ENCODE data around the gene GPR152. TPM values are rescaled to one million over a fixed set of nuclear protein-coding genes. Genes with fewer than 3 reads are reported as not detected.

GPR152 gene
- polyA plus RNA-seq, 3 donors, result not detected

GRCh38 chr11:67489203-67489884 lies 36.8 kb upstream of the GPR152 start:
- no peak overlapping the region for H3K27ac Mint-ChIP-seq
- no peaks in the 10 kb centered on the region for H3K9me3 Mint-ChIP-seq
- no peak overlapping the region for H3K27ac ChIP-seq (ENCODE audit: low read depth in 1 of 2, low read length in 2 of 2)
- H3K36me3 ChIP-seq (replicated peaks in 1 of 2; ENCODE audit: control insufficient read depth in 1 of 2, insufficient read depth in 2 of 2, low read length in 2 of 2), result peaks cover 64 to 80% of the 10 kb centered on the region in 2 donors
- H3K27me3 Mint-ChIP-seq (ENCODE audit: low read depth in 3 of 3), result peaks cover 0 to 2% (median 0%) of the 10 kb centered on the region in 3 donors
- H3K27me3 ChIP-seq (ENCODE audit: control insufficient read depth in 2 of 2, insufficient read depth in 2 of 2, low read length in 2 of 2), result no peaks in the 10 kb centered on the region
- H3K9ac ChIP-seq (ENCODE audit: insufficient read depth, low read length, poor library complexity, severe bottlenecking), result no peak overlapping the region
- peaks cover 62 to 77% of the 10 kb centered on the region in 2 donors for H3K36me3 Mint-ChIP-seq
- no peak for DNase-seq
- 94% methylated on average over 23 of the region's 25 CpGs for WGBS (ENCODE audit: insufficient coverage)
- no peak for TF ChIP-seq CTCF (IDR thresholded peaks at IDR 0.05)
- peaks cover 21 to 22% of the 10 kb centered on the region in 2 donors for H3K4me1 ChIP-seq (ENCODE audit: control insufficient read depth in 1 of 2, insufficient read depth in 2 of 2, low read length in 2 of 2)
- intact Hi-C loops (cut with micrococcal nuclease), result no loop called here
- peaks cover 92% of the 10 kb centered on the region for H4K20me1 ChIP-seq (ENCODE audit: insufficient read depth, low read length)
- H3K9me3 ChIP-seq (replicated peaks in 1 of 2; ENCODE audit: control insufficient read depth in 1 of 2, insufficient read depth in 1 of 2, low read length in 2 of 2), result no peaks in the 10 kb centered on the region
- no peak overlapping the region for H3K4me3 Mint-ChIP-seq
- peaks cover 32% of the 10 kb centered on the region for H3K79me2 ChIP-seq (ENCODE audit: insufficient read depth, low read length)
- no peak overlapping the region for H3K4me3 ChIP-seq (replicated peaks in 1 of 3; ENCODE audit: low read depth in 2 of 3, low read length in 3 of 3)
- no peak overlapping the region for H3K4me2 ChIP-seq (replicated peaks; ENCODE audit: extremely low read depth, low read length, poor library complexity, severe bottlenecking)
- no peak overlapping the region for H2AFZ ChIP-seq (ENCODE audit: insufficient read depth, low read depth, low read length, poor library complexity, severe bottlenecking)
- peaks cover 21% of the 10 kb centered on the region for H3K4me1 Mint-ChIP-seq

- H3K36me3 Mint-ChIP-seq, result peaks cover 50 to 55% of the 10 kb centered on the region in 2 donors
Observed at GRCh38 chr11:67486481-67487195, 34.1 kb upstream of the GPR152 start.

More at GRCh38 chr11:67486481-67487195, 34.1 kb upstream of the GPR152 start:
- H2AFZ ChIP-seq (ENCODE audit: insufficient read depth, low read depth, low read length, poor library complexity, severe bottlenecking), result no peak overlapping the region
- intact Hi-C loops (cut with micrococcal nuclease), result no loop called here
- no peak overlapping the region for H3K4me2 ChIP-seq (replicated peaks; ENCODE audit: extremely low read depth, low read length, poor library complexity, severe bottlenecking)
- no peak overlapping the region for H3K4me3 Mint-ChIP-seq
- H3K79me2 ChIP-seq (ENCODE audit: insufficient read depth, low read length), result peaks cover 40% of the 10 kb centered on the region
- no peak for TF ChIP-seq CTCF (IDR thresholded peaks at IDR 0.05)
- no peak for DNase-seq
- H3K36me3 ChIP-seq (replicated peaks in 1 of 2; ENCODE audit: control insufficient read depth in 1 of 2, insufficient read depth in 2 of 2, low read length in 2 of 2), result peaks cover 39 to 53% of the 10 kb centered on the region in 2 donors
- H3K27me3 Mint-ChIP-seq (ENCODE audit: low read depth in 3 of 3), result peaks cover 0 to 2% (median 0%) of the 10 kb centered on the region in 3 donors
- no peaks in the 10 kb centered on the region for H3K27me3 ChIP-seq (ENCODE audit: control insufficient read depth in 2 of 2, insufficient read depth in 2 of 2, low read length in 2 of 2)
- H3K4me1 ChIP-seq (ENCODE audit: control insufficient read depth in 1 of 2, insufficient read depth in 2 of 2, low read length in 2 of 2), result peaks cover 43 to 46% of the 10 kb centered on the region in 2 donors
- no peak overlapping the region for H3K27ac ChIP-seq (ENCODE audit: low read depth in 1 of 2, low read length in 2 of 2)
- 93% methylated on average over 18 of the region's 20 CpGs for WGBS (ENCODE audit: insufficient coverage)
- H4K20me1 ChIP-seq (ENCODE audit: insufficient read depth, low read length), result peaks cover 77% of the 10 kb centered on the region
- H3K4me3 ChIP-seq (replicated peaks in 1 of 3; ENCODE audit: low read depth in 2 of 3, low read length in 3 of 3), result no peak overlapping the region
- no peak overlapping the region for H3K9ac ChIP-seq (ENCODE audit: insufficient read depth, low read length, poor library complexity, severe bottlenecking)
- no peaks in the 10 kb centered on the region for H3K9me3 ChIP-seq (replicated peaks in 1 of 2; ENCODE audit: control insufficient read depth in 1 of 2, insufficient read depth in 1 of 2, low read length in 2 of 2)
- H3K4me1 Mint-ChIP-seq, result peaks cover 40% of the 10 kb centered on the region
- H3K27ac Mint-ChIP-seq, result peak overlapping the region in 3 of 7 donors; percentile 4 to 37 (median 8)
- peaks cover 0 to 7% (median 2%) of the 10 kb centered on the region in 7 donors for H3K9me3 Mint-ChIP-seq

Data from CD14-positive monocyte (primary cell).